HCT116 (cell line): ENCODE measurements around the gene FAM204A. TPM values are rescaled to one million over a fixed set of nuclear protein-coding genes. Genes with fewer than 3 reads are reported as not detected.

ENCODE experiments used
- ATAC-seq: fragments of 200-7000 bp; cut with Tn5 transposase; 2 replicates; pipeline ENCODE4 v1.9.1; 2020; ENCODE audit warnings: mild to moderate bottlenecking, moderate library complexity
- BruUV-seq: library from RNA; stranded (reverse); fragments of 400-500 nt; replicated peaks from 2 replicates; lab custom pipeline; 2021; lab: Mats Ljungman, UMichigan
- CTCF ChIA-PET: fragments of 300-600 bp; sonication (Branson Sonifier 250); formaldehyde crosslinking; loops from one replicate; lab custom pipeline; 2021; ENCODE audit warnings: antibody characterized with exemption; lab: Charles Lee
- POLR2A ChIA-PET: fragments of 300-600, 350-600 bp; sonication (Branson Sonifier 250); formaldehyde crosslinking; loops from one replicate; lab custom pipeline; 2021; ENCODE audit warnings: antibody characterized with exemption; lab: Charles Lee
- RAD21 ChIA-PET, 2 experiments: fragments of 300-600 bp; sonication (Branson Sonifier 250); formaldehyde crosslinking; loops; one replicate each; lab custom pipeline; 2023; ENCODE audit warnings: low total read pairs in 2 of 2; ENCODE audit not compliant: uncharacterized antibody in 2 of 2, unreplicated experiment in 2 of 2, low non-redundant PET in 1 of 2; lab: Charles Lee
- DNase-seq: peaks from one replicate; pipeline ENCODE4 v3.0.0-alpha.2; 2010; ENCODE audit warnings: low read depth, low spot score
- H2AFZ ChIP-seq: fragments of 200-600 bp; shearing (Covaris generic), sonication (generic); 2 replicates; pipeline ENCODE4 v1.6.1; 2017; ENCODE audit warnings: low read depth, mixed run types, mixed read lengths, antibody characterized with exemption, low read length; ENCODE audit not compliant: poor library complexity, severe bottlenecking
- H3K27ac ChIP-seq: 2 replicates; pipeline ENCODE4 v1.5.1; 2012; ENCODE audit warnings: low read depth, low read length
- H3K27me3 ChIP-seq: fragments of 200-600 bp; sonication (generic); 2 replicates; pipeline ENCODE4 v1.6.1; 2016; ENCODE audit warnings: mixed run types, low read length, mixed read lengths; ENCODE audit not compliant: insufficient read depth
- H3K36me3 ChIP-seq, 2 experiments: fragments of 200-500 bp in 1 of 2; fragments of 200-600 bp in 1 of 2; sonication (Bioruptor generic) in 1 of 2; sonication (generic) in 1 of 2; 2 replicates each; pipeline versions ENCODE4 v1.5.1 to v1.6.1; 2014 to 2016; ENCODE audit warnings: low read length in 2 of 2, inconsistent platforms in 1 of 2, mixed read lengths in 1 of 2, mixed run types in 1 of 2; ENCODE audit not compliant: insufficient read depth in 2 of 2, control insufficient read depth in 1 of 2
- H3K4me1 ChIP-seq, 2 experiments: fragments of 200-600 bp in 1 of 2; sonication (generic) in 1 of 2; 2 replicates each; pipeline versions ENCODE4 v1.5.1 to v1.6.1; 2012 to 2017; ENCODE audit warnings: low read length in 2 of 2, inconsistent platforms in 1 of 2, mild to moderate bottlenecking in 1 of 2, mixed read lengths in 1 of 2, mixed run types in 1 of 2, moderate library complexity in 1 of 2; ENCODE audit not compliant: insufficient read depth in 2 of 2, control insufficient read depth in 1 of 2
- H3K4me2 ChIP-seq: fragments of 200-600 bp; sonication (generic); 2 replicates; pipeline ENCODE4 v1.6.1; 2017; ENCODE audit warnings: mixed run types, low read length, mixed read lengths
- H3K4me3 ChIP-seq, 2 experiments: fragments of 200-600 bp in 1 of 2; sonication (generic) in 1 of 2; replicated peaks in 1 of 2; 2 replicates each; pipeline ENCODE4 v1.5.1; 2011 to 2016; ENCODE audit warnings: low read length in 2 of 2, control low read depth in 1 of 2, low read depth in 1 of 2, mild to moderate bottlenecking in 1 of 2, mixed read lengths in 1 of 2, mixed run types in 1 of 2
- H3K79me2 ChIP-seq: fragments of 200-600 bp; sonication (generic); 2 replicates; pipeline ENCODE4 v1.6.1; 2017; ENCODE audit warnings: mild to moderate bottlenecking, mixed run types, low read length, moderate library complexity, mixed read lengths; ENCODE audit not compliant: insufficient read depth
- H3K9ac ChIP-seq: fragments of 200-600 bp; sonication (generic); 2 replicates; pipeline ENCODE4 v1.6.1; 2016; ENCODE audit warnings: low read length, mixed read lengths
- H3K9me2 ChIP-seq: fragments of 200-600 bp; sonication (generic), shearing (Covaris generic); 2 replicates; pipeline ENCODE4 v1.6.1; 2017; ENCODE audit warnings: mixed run types, mild to moderate bottlenecking, moderate library complexity; ENCODE audit not compliant: insufficient read depth
- H3K9me3 ChIP-seq, 2 experiments: fragments of 200-500 bp in 1 of 2; fragments of 200-600 bp in 1 of 2; sonication (Bioruptor generic) in 1 of 2; sonication (generic) in 1 of 2; 2 replicates each; pipeline ENCODE4 v1.6.1; 2014 to 2017; ENCODE audit warnings: low read length in 2 of 2, mixed read lengths in 2 of 2, inconsistent platforms in 1 of 2, low read depth in 1 of 2, mild to moderate bottlenecking in 1 of 2, mixed run types in 1 of 2, moderate library complexity in 1 of 2; ENCODE audit not compliant: control insufficient read depth in 1 of 2, insufficient read depth in 1 of 2
- H4K20me1 ChIP-seq: fragments of 200-600 bp; sonication (generic), shearing (Covaris generic); 2 replicates; pipeline ENCODE4 v1.6.1; 2017; ENCODE audit warnings: mixed run types, mild to moderate bottlenecking, moderate library complexity; ENCODE audit not compliant: insufficient read depth
- CBX3 ChIP-seq: IDR thresholded peaks from 2 replicates; pipeline ENCODE4 v1.6.1; 2012; ENCODE audit warnings: low read depth
- CEBPB ChIP-seq: IDR thresholded peaks from 2 replicates; pipeline ENCODE4 v1.6.1; 2012; ENCODE audit warnings: low read depth
- EGR1 ChIP-seq: IDR thresholded peaks from 2 replicates; pipeline ENCODE4 v1.6.1; 2012; ENCODE audit warnings: low read depth
- ELF1 ChIP-seq: IDR thresholded peaks from 2 replicates; pipeline ENCODE4 v1.6.1; 2012; ENCODE audit warnings: low read depth, borderline replicate concordance
- JUND ChIP-seq: IDR thresholded peaks from 2 replicates; pipeline ENCODE4 v1.6.1; 2012
- POLR2A ChIP-seq: IDR thresholded peaks from 2 replicates; pipeline ENCODE4 v1.7.0; 2011; ENCODE audit warnings: borderline replicate concordance; ENCODE audit not compliant: insufficient read depth, insufficient read length; ENCODE audit errors: extremely low read depth
- POLR2AphosphoS5 ChIP-seq: IDR thresholded peaks from 2 replicates; pipeline ENCODE4 v1.6.1; 2011; ENCODE audit warnings: mild to moderate bottlenecking, low read depth, low read length, moderate library complexity
- RAD21 ChIP-seq: IDR thresholded peaks from 2 replicates; pipeline ENCODE4 v1.6.1; 2012; ENCODE audit warnings: low read depth, mild to moderate bottlenecking
- SIN3A ChIP-seq: IDR thresholded peaks from 2 replicates; pipeline ENCODE4 v1.6.1; 2012; ENCODE audit warnings: low read depth
- SP1 ChIP-seq: IDR thresholded peaks from 2 replicates; pipeline ENCODE4 v1.6.1; 2012; ENCODE audit warnings: low read depth
- TCF7L2 ChIP-seq: IDR thresholded peaks from 2 replicates; pipeline ENCODE4 v1.7.0; 2011; ENCODE audit warnings: borderline replicate concordance, inconsistent platforms; ENCODE audit not compliant: insufficient read depth, insufficient read length; ENCODE audit errors: extremely low read depth
- ZBTB33 ChIP-seq: IDR thresholded peaks from 2 replicates; pipeline ENCODE4 v1.6.1; 2011; ENCODE audit warnings: mild to moderate bottlenecking, low read length, moderate library complexity; ENCODE audit not compliant: insufficient replicate concordance; ENCODE audit errors: extremely low read depth
- ZNF274 ChIP-seq: fragments of 200-500 bp; sonication (Bioruptor generic); IDR thresholded peaks from 2 replicates; pipeline ENCODE4 v1.6.1; 2014; ENCODE audit warnings: mild to moderate bottlenecking, low read depth, low read length, inconsistent platforms
- intact Hi-C: fragments of 100-400 bp; cut with micrococcal nuclease; formaldehyde crosslinking; loops from 2 replicates; pipeline ENCODE4 v1.10.0; 2022
- total RNA-seq: library from RNA; stranded (reverse); gene quantifications from one replicate; pipeline ENCODE4 v1.2.1, GENCODE V29; 2021; ENCODE audit not compliant: unreplicated experiment
- TF ChIP-seq, protein P1 (sequence below): IDR thresholded peaks from 2 replicates; pipeline ENCODE4 v1.6.1; 2012
- TF ChIP-seq, protein P2 (sequence below): IDR thresholded peaks from 2 replicates; pipeline ENCODE4 v1.6.1; 2012
- TF ChIP-seq, protein P3 (sequence below), 3 experiments: fragments of 200-600 bp in 1 of 3; sonication (generic) in 1 of 3; IDR thresholded peaks in 2 of 3; conservative IDR thresholded peaks in 1 of 3; 2 replicates each; pipeline ENCODE4 v1.5.1; 2012 to 2017; ENCODE audit warnings: low read depth in 2 of 3, low read length in 2 of 3, antibody characterized with exemption in 1 of 3, borderline replicate concordance in 1 of 3, control low read depth in 1 of 3, mild to moderate bottlenecking in 1 of 3, mixed read lengths in 1 of 3, mixed run types in 1 of 3, moderate library complexity in 1 of 3; ENCODE audit not compliant: insufficient read depth in 1 of 3

The FAM204A gene
- total RNA-seq, 1 experiment from 2014 or later, result 79.5 TPM

- TF ChIP-seq EGR1 (no peak), POLR2A (no peak), SIN3A (no peak), ELF1 (no peak)
- TF ChIP-seq, protein P1, sequence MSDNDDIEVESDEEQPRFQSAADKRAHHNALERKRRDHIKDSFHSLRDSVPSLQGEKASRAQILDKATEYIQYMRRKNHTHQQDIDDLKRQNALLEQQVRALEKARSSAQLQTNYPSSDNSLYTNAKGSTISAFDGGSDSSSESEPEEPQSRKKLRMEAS, result no peak
- ChIA-PET RAD21 (no interaction called here), POLR2A (no interaction called here), CTCF (interaction anchor here (1.4 kb wide), 1 partner anchor 14 kb away, joined by 11 read pairs; no protein-coding TSS in a partner anchor)
- H3K27me3 ChIP-seq, result peaks cover 48% of the 10 kb centered on the region
- no peak overlapping the region for H3K27ac ChIP-seq
- no peak for ATAC-seq
- H2AFZ ChIP-seq, result no peak overlapping the region
- no TSS peak for BruUV-seq
- no peak for DNase-seq
- H3K79me2 ChIP-seq, result no peaks in the 10 kb centered on the region
- no peaks in the 10 kb centered on the region for H3K4me1 ChIP-seq
- no peaks in the 10 kb centered on the region for H3K36me3 ChIP-seq
- H3K4me2 ChIP-seq, result no peak overlapping the region
- H3K4me3 ChIP-seq, result no peak overlapping the region
- H3K9ac ChIP-seq, result no peak overlapping the region
- H4K20me1 ChIP-seq, result no peaks in the 10 kb centered on the region
- peaks cover 1% of the 10 kb centered on the region in 2 experiments; a peak in 2 of 4 replicates for H3K9me3 ChIP-seq
- intact Hi-C loops, result no loop called here
- no peaks in the 10 kb centered on the region for H3K9me2 ChIP-seq
These were observed 69.4 kb downstream of the FAM204A start for GRCh38 chr10:118272767-118273166.

- no peaks in the 10 kb centered on the region for H3K36me3 ChIP-seq
- H2AFZ ChIP-seq, result no peak overlapping the region
- no peak overlapping the region for H3K9ac ChIP-seq
- ChIA-PET CTCF (interaction anchor here (1.4 kb wide), 1 partner anchor 13 kb away, joined by 11 read pairs; no protein-coding TSS in a partner anchor), RAD21 (no interaction called here), POLR2A (no interaction called here)
- H3K27ac ChIP-seq, result no peak overlapping the region
- H4K20me1 ChIP-seq, result no peaks in the 10 kb centered on the region
- H3K4me1 ChIP-seq, result no peaks in the 10 kb centered on the region
- H3K79me2 ChIP-seq, result no peaks in the 10 kb centered on the region
- H3K9me2 ChIP-seq, result no peaks in the 10 kb centered on the region
- peaks cover 53% of the 10 kb centered on the region for H3K27me3 ChIP-seq
- no TSS peak for BruUV-seq
- H3K4me3 ChIP-seq, result no peak overlapping the region
- ATAC-seq, result no peak
- no peak overlapping the region for H3K4me2 ChIP-seq
- no peak for DNase-seq
- H3K9me3 ChIP-seq, result no peaks in the 10 kb centered on the region
- intact Hi-C loops, result no loop called here
- no peak for TF ChIP-seq CEBPB
- no peak for TF ChIP-seq RAD21
- no peak for TF ChIP-seq POLR2AphosphoS5
- TF ChIP-seq ZNF274, result no peak
- no peak for TF ChIP-seq CBX3
- no peak for TF ChIP-seq JUND
- TF ChIP-seq, protein P2, sequence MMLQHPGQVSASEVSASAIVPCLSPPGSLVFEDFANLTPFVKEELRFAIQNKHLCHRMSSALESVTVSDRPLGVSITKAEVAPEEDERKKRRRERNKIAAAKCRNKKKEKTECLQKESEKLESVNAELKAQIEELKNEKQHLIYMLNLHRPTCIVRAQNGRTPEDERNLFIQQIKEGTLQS, result no peak
- TF ChIP-seq ELF1, result no peak
- no peak for TF ChIP-seq ZBTB33
- TF ChIP-seq, protein P3, sequence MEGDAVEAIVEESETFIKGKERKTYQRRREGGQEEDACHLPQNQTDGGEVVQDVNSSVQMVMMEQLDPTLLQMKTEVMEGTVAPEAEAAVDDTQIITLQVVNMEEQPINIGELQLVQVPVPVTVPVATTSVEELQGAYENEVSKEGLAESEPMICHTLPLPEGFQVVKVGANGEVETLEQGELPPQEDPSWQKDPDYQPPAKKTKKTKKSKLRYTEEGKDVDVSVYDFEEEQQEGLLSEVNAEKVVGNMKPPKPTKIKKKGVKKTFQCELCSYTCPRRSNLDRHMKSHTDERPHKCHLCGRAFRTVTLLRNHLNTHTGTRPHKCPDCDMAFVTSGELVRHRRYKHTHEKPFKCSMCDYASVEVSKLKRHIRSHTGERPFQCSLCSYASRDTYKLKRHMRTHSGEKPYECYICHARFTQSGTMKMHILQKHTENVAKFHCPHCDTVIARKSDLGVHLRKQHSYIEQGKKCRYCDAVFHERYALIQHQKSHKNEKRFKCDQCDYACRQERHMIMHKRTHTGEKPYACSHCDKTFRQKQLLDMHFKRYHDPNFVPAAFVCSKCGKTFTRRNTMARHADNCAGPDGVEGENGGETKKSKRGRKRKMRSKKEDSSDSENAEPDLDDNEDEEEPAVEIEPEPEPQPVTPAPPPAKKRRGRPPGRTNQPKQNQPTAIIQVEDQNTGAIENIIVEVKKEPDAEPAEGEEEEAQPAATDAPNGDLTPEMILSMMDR (IDR thresholded peaks at IDR 0.05 in 2 of 3, conservative IDR thresholded peaks at IDR 0.05 in 1 of 3; ENCODE audit: borderline replicate concordance in 1 of 3, insufficient read depth in 1 of 3, low read depth in 2 of 3, low read length in 2 of 3), result no peak
- TF ChIP-seq POLR2A, result no peak
- TF ChIP-seq SP1, result no peak
- no peak for TF ChIP-seq TCF7L2
These were observed 69.9 kb downstream of the FAM204A start for GRCh38 chr10:118272149-118272721.
